Measurements from ENCODE around the gene GALNT12. TPM values are rescaled to one million over a fixed set of nuclear protein-coding genes. Genes with fewer than 3 reads are reported as not detected.

Gene GALNT12
- total RNA-seq, 2 donors from 2014 or later: 9.0 to 10.2 TPM

GRCh38 chr9:98795295-98795955 lies 12.0 kb upstream of the GALNT12 start:
- Histone ChIP-seq H3K27ac (no peak overlapping the region), H3K36me3 (no peaks in the 10 kb centered on the region), H3K4me3 (peak overlapping the region; percentile 47 to 56), H3K4me1 (replicated peaks) (no peaks in the 10 kb centered on the region), H3K27me3 (replicated peaks; ENCODE audit: insufficient read depth) (no peaks in the 10 kb centered on the region), H3K9me3 (no peaks in the 10 kb centered on the region)
- DNase-seq (ENCODE audit: low spot score): no peak
- TF ChIP-seq POLR2AphosphoS5 (IDR thresholded peaks at IDR 0.05) (no peak), POLR2A (IDR thresholded peaks at IDR 0.05) (no peak)
- TF ChIP-seq, protein P1, sequence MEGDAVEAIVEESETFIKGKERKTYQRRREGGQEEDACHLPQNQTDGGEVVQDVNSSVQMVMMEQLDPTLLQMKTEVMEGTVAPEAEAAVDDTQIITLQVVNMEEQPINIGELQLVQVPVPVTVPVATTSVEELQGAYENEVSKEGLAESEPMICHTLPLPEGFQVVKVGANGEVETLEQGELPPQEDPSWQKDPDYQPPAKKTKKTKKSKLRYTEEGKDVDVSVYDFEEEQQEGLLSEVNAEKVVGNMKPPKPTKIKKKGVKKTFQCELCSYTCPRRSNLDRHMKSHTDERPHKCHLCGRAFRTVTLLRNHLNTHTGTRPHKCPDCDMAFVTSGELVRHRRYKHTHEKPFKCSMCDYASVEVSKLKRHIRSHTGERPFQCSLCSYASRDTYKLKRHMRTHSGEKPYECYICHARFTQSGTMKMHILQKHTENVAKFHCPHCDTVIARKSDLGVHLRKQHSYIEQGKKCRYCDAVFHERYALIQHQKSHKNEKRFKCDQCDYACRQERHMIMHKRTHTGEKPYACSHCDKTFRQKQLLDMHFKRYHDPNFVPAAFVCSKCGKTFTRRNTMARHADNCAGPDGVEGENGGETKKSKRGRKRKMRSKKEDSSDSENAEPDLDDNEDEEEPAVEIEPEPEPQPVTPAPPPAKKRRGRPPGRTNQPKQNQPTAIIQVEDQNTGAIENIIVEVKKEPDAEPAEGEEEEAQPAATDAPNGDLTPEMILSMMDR (IDR thresholded peaks at IDR 0.05): no peak
- intact Hi-C loops (cut with DNase I): no loop called here
- 56% methylated on average over 12 of the region's 12 CpGs for WGBS

- intact Hi-C loops (cut with DNase I): no loop called here
- Histone ChIP-seq H3K4me3 (peak overlapping the region; percentile 47 to 56), H3K27me3 (replicated peaks; ENCODE audit: insufficient read depth) (no peaks in the 10 kb centered on the region), H3K27ac (no peak overlapping the region), H3K4me1 (replicated peaks) (no peaks in the 10 kb centered on the region), H3K9me3 (no peaks in the 10 kb centered on the region), H3K36me3 (no peaks in the 10 kb centered on the region)
- no peak for DNase-seq (ENCODE audit: low spot score)
- TF ChIP-seq, protein P1 (IDR thresholded peaks at IDR 0.05): no peak
- TF ChIP-seq POLR2A (IDR thresholded peaks at IDR 0.05) (no peak), POLR2AphosphoS5 (IDR thresholded peaks at IDR 0.05) (no peak)
- under 1% methylated on average over 40 of the region's 48 CpGs for WGBS
Observed at GRCh38 chr9:98795970-98796363, 11.5 kb upstream of the GALNT12 start.

GRCh38 chr9:98796364-98797101 lies 10.9 kb upstream of the GALNT12 start, which contains the start of gene ANKS6:
Gene ANKS6, minus strand, starts transcription at chr9:98796555. Its CDS starts 64 bp downstream, at chr9:98796491.
- TF ChIP-seq POLR2A (IDR thresholded peaks at IDR 0.05): peak; percentile 16
- no peak for TF ChIP-seq POLR2AphosphoS5 (IDR thresholded peaks at IDR 0.05)
- TF ChIP-seq, protein P1 (IDR thresholded peaks at IDR 0.05): peak in 3 of 4 experiments; percentile 18 to 73 (median 47)
- Histone ChIP-seq H3K9me3 (no peaks in the 10 kb centered on the region), H3K27me3 (replicated peaks; ENCODE audit: insufficient read depth) (no peaks in the 10 kb centered on the region), H3K36me3 (no peaks in the 10 kb centered on the region), H3K27ac (peak within 1 kb of the TSS; percentile 63 to 66), H3K4me3 (peak within 1 kb of the TSS; percentile 47 to 56), H3K4me1 (replicated peaks) (no peaks in the 10 kb centered on the region)
- 11% methylated on average over 30 of the region's 86 CpGs for WGBS
- intact Hi-C loops (cut with DNase I): no loop called here
- peak; percentile 62 for DNase-seq (ENCODE audit: low spot score)

GRCh38 chr9:98797491-98797890 lies 10.0 kb upstream of the GALNT12 start:
- Histone ChIP-seq H3K27me3 (replicated peaks; ENCODE audit: insufficient read depth) (no peaks in the 10 kb centered on the region), H3K36me3 (no peaks in the 10 kb centered on the region), H3K9me3 (no peaks in the 10 kb centered on the region), H3K4me3 (no peak overlapping the region), H3K4me1 (replicated peaks) (no peaks in the 10 kb centered on the region), H3K27ac (no peak overlapping the region)
- 96% methylated on average over 4 of the region's 4 CpGs for WGBS
- intact Hi-C loops (cut with DNase I): no loop called here
- TF ChIP-seq, protein P1 (IDR thresholded peaks at IDR 0.05): no peak
- no peak for TF ChIP-seq POLR2AphosphoS5 (IDR thresholded peaks at IDR 0.05)
- no peak for TF ChIP-seq POLR2A (IDR thresholded peaks at IDR 0.05)
- DNase-seq (ENCODE audit: low spot score): no peak

Measured in prostate gland (tissue), 2 donors.